GM13976 (cell line): ENCODE data around the gene LIN54.

Source experiments
- DNase-seq: peaks from one replicate; pipeline ENCODE4 v3.0.0; 2012; ENCODE audit warnings: low spot score
- in situ Hi-C: fragments of 300-500 bp; cut with MboI; formaldehyde crosslinking; loops from one replicate; pipeline ENCODE4 v1.12.0; 2022; ENCODE audit warnings: low sequenced_read_pairs, mixed read lengths, inconsistent platforms; ENCODE audit not compliant: unreplicated experiment
- TF ChIP-seq, protein P1 (sequence below): IDR thresholded peaks from 2 replicates; pipeline ENCODE4 v1.5.1; 2012; ENCODE audit warnings: borderline replicate concordance, mild to moderate bottlenecking; ENCODE audit not compliant: insufficient read depth; ENCODE audit errors: extremely low read depth, missing control alignments, control extremely low read depth

The LIN54 gene

DNA sequence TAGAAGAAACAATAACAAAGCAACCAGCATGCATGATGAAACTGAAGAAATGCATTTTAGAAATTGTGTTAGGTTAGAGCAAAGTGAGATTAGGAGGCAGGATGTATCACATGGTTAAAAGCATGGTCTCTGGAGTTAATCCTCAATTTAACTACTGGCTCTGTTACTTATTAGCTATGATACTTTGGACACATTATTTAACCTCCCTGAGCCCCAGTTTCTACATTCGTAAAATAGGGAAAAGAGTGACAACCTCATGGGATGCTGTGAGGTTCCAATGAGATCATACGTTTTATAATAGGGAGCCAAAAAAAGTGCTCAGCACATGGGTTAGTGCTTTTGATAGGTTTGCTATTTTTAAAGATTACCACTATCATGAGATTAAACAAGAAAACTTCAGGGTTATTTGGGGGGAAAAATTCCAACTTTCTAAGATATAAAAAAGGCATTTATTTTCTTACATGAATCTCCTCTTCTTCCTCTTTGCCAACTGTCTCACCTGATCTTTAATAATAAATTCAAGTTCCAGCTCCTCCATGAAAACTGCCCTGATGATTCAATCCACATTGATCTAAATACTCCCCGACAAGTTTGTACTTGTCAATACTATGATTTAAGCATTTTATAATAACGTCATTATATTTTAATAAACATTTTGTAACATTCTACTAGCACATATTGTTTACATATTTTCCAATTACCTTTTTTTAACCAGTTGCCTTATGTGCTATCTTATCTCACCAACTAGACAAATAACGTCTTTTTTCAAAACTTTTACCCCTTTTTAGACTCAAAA is 124.3 kb downstream of the LIN54 start:
- in situ Hi-C loops = loop anchor here (25.0 kb wide), 1 partner anchor 376 kb away; no protein-coding TSS in a partner anchor
- TF ChIP-seq, protein P1, sequence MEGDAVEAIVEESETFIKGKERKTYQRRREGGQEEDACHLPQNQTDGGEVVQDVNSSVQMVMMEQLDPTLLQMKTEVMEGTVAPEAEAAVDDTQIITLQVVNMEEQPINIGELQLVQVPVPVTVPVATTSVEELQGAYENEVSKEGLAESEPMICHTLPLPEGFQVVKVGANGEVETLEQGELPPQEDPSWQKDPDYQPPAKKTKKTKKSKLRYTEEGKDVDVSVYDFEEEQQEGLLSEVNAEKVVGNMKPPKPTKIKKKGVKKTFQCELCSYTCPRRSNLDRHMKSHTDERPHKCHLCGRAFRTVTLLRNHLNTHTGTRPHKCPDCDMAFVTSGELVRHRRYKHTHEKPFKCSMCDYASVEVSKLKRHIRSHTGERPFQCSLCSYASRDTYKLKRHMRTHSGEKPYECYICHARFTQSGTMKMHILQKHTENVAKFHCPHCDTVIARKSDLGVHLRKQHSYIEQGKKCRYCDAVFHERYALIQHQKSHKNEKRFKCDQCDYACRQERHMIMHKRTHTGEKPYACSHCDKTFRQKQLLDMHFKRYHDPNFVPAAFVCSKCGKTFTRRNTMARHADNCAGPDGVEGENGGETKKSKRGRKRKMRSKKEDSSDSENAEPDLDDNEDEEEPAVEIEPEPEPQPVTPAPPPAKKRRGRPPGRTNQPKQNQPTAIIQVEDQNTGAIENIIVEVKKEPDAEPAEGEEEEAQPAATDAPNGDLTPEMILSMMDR = no peak
- DNase-seq = no peak

GRCh38 chr4:82885410-82885809 is 125.2 kb downstream of the LIN54 start:
- TF ChIP-seq, protein P1 = no peak
- in situ Hi-C loops = loop anchor here (25.0 kb wide), 1 partner anchor 377 kb away; no protein-coding TSS in a partner anchor

More at GRCh38 chr4:82885410-82885809, 125.2 kb downstream of the LIN54 start:
- DNase-seq = no peak
